SK-N-MC (cell line): ENCODE measurements around the gene APOBEC3A.
"Not testable (repeated sequence)": the region's sequence is repeated elsewhere in the genome, so short reads cannot be mapped to it uniquely, and the experiment has no call there.

ENCODE experiments used
- EZH2 ChIP-seq: fragments of 200-600 bp; sonication (generic); IDR thresholded peaks from one replicate; pipeline ENCODE4 v1.6.1; 2017; ENCODE audit warnings: antibody characterized with exemption
- FOXP2 ChIP-seq: optimal IDR thresholded peaks from 2 replicates; pipeline ENCODE3; 2011; ENCODE audit warnings: mild to moderate bottlenecking, moderate library complexity; ENCODE audit not compliant: insufficient read depth; ENCODE audit errors: extremely low read length, control extremely low read depth
- POLR2AphosphoS5 ChIP-seq: IDR thresholded peaks from 2 replicates; pipeline ENCODE4 v1.6.1; 2012; ENCODE audit warnings: mild to moderate bottlenecking, low read depth, low read length, borderline replicate concordance

DNA sequence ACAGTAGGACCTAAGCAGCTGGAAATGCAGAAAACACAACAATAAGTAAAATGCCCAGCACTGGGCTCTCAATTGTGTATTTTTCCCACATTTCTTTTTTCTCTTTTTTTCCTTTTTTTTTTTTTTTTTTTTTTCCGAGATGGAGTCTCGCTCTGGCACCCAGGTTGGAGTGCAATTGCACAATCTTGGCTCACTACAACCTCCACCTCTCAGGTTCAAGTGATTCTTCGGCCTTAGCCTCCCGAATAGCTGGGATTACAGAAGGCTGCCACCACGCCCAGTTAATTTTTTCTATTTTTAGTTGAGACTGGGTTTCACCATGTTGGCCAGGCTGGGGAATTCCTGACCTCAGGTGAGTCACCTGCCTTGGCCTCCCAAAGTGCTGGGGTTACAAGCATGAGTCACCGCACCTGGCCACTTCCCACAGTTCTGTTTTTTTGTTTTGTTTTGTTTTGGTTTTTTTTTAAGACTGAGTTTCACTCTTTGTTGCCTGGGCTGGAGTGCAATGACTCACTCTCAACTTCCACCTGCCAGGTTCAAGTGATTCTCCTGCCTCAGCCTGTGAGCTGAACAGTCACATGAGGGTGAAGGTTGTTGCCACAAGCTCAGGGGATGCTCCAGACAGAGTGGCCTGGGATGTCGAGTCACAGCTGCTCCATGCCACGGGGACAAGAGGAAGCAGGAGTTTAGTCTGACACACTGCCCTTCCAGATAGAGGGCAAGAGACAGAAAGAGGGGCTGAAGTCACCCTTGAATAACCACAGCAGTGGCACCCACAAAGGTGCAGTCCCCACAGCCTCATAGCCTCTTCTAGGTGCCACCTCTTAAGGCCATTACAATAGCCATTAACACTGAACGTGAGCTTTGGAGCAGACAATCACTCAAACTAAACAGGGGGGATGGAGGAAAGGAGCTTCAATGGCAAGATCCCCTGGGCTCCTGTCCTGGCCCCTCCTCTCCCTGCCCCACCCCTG lies 27.7 kb downstream of the APOBEC3A start:
- TF ChIP-seq POLR2AphosphoS5, FOXP2, EZH2: not testable (repeated sequence)
